Measurements from ENCODE around the gene PIAS2. TPM values are rescaled to one million over a fixed set of nuclear protein-coding genes. Genes with fewer than 3 reads are reported as not detected.

PIAS2 gene
- total and polyA plus RNA-seq, 7 experiments from 2014 or later, result 16.3 to 40.6 (median 33.1) TPM

- H3K27me3 Mint-ChIP-seq, result peaks cover 40 to 58% (median 46%) of the 10 kb centered on the region in 5 donors
- ATAC-seq, result no peak
- intact Hi-C loops (cut with micrococcal nuclease), result no loop called here
Observed at GRCh38 chr18:46764586-46764985, 152.7 kb downstream of the PIAS2 start.

DNA sequence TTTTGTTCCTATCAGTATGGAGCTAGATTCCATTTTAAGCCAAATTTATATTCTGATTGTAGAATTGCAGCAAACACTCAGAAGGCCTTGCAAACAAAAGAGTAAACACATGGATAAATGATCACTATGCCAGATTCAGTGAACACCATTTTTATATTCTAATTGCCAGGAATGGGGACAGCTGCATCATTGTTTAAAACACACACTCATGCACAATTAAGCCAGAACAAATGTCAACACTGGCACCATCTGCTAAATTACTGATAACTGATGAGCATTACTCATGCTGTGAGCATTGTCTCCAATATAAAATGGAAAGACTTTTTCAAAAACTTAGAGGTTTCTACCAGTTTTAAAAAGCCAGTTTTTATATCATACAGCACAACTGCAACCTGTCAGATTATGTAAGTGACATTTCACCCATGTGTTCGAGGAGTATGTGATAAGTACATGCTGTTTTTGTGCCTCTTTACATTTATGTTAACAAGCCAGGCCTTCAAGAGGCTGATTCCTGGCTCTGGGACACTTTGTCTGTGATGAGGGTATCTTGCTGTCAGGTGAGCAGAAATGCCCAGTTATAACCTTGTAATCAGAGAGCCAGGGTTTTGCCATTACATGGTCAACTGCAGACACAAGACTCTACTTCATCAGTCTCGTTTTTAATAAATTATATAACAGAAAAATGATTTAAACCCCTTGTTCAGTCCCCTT, 156.1 kb downstream of the PIAS2 start:
- Histone ChIP-seq H3K4me3 (ENCODE audit: low read length) (no peak overlapping the region), H3K9me3 (ENCODE audit: control insufficient read depth in 2 of 3, low read length in 3 of 3) (no peaks in the 10 kb centered on the region)

More at GRCh38 chr18:46764586-46764985, 152.7 kb downstream of the PIAS2 start:
- H3K27ac ChIP-seq (ENCODE audit: low read depth, low read length), result no peak overlapping the region
- H3K4me3 Mint-ChIP-seq, result no peak overlapping the region
- no peaks in the 10 kb centered on the region for H3K4me1 Mint-ChIP-seq
- H3K36me3 Mint-ChIP-seq, result no peaks in the 10 kb centered on the region
- H3K9me3 ChIP-seq (ENCODE audit: control insufficient read depth in 2 of 3, low read length in 3 of 3), result no peaks in the 10 kb centered on the region
- H3K4me3 ChIP-seq (ENCODE audit: low read length), result no peak overlapping the region
- no peak overlapping the region for H3K27ac Mint-ChIP-seq
- H3K9me3 Mint-ChIP-seq, result no peaks in the 10 kb centered on the region
- H3K36me3 ChIP-seq (ENCODE audit: control insufficient read depth in 2 of 3, insufficient read depth in 3 of 3, low read length in 3 of 3), result no peaks in the 10 kb centered on the region
- H3K27me3 ChIP-seq (ENCODE audit: control insufficient read depth in 2 of 2, insufficient read depth in 2 of 2, low read length in 2 of 2), result no peaks in the 10 kb centered on the region
- no peaks in the 10 kb centered on the region for H3K4me1 ChIP-seq (ENCODE audit: control insufficient read depth in 2 of 2, insufficient read depth in 2 of 2, low read length in 2 of 2)
- DNase-seq, result no peak
- POLR2A ChIA-PET, result no interaction called here
- CTCF ChIA-PET, result no interaction called here

DNA sequence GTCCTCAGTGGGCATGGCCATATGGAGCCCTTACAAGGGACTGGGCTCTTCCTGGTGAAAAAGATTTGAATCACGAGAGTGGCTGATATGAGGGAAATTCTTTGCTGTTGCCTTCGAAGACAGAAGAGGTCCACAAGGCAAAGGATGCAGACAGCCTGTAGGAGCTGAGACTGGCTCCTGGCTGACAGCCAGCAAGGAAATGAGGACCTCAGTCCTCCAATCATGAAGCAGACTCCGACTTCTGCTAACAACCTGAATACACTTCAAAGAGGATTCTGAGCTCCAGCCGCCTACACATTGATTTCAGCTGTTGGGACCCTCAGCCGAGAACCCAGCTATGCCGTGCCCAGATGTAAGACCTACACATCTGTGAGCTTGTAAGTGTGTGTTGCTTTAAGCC, 157.4 kb downstream of the PIAS2 start:
- H3K9me3 ChIP-seq (ENCODE audit: control insufficient read depth in 2 of 3, low read length in 3 of 3), result no peaks in the 10 kb centered on the region
- ATAC-seq (no peak), DNase-seq (no peak)
- H3K4me3 Mint-ChIP-seq, result no peak overlapping the region
- ChIA-PET CTCF (no interaction called here), POLR2A (interaction anchor here (0.6 kb wide), 1 partner anchor 98 kb away, joined by 3 read pairs; no protein-coding TSS in a partner anchor)
- peaks cover 10 to 22% (median 20%) of the 10 kb centered on the region in 7 donors for H3K4me1 Mint-ChIP-seq
- H3K27me3 ChIP-seq (ENCODE audit: control insufficient read depth in 2 of 2, insufficient read depth in 2 of 2, low read length in 2 of 2), result peaks cover 0 to 3% of the 10 kb centered on the region in 2 donors
- peaks cover 60 to 78% (median 70%) of the 10 kb centered on the region in 5 donors for H3K27me3 Mint-ChIP-seq
- H3K27ac Mint-ChIP-seq, result no peak overlapping the region
- H3K27ac ChIP-seq (ENCODE audit: low read depth, low read length), result no peak overlapping the region
- H3K4me1 ChIP-seq (ENCODE audit: control insufficient read depth in 2 of 2, insufficient read depth in 2 of 2, low read length in 2 of 2), result no peaks in the 10 kb centered on the region
- intact Hi-C loops (cut with micrococcal nuclease), result loop anchor here in 1 of 2 donors (10.0 kb wide), 1 partner anchor 155 kb away; the partner anchor contains the start of genes KATNAL2 and PIAS2
- no peaks in the 10 kb centered on the region for H3K36me3 ChIP-seq (ENCODE audit: control insufficient read depth in 2 of 3, insufficient read depth in 3 of 3, low read length in 3 of 3)
- H3K4me3 ChIP-seq (ENCODE audit: low read length), result no peak overlapping the region
- no peaks in the 10 kb centered on the region for H3K9me3 Mint-ChIP-seq
- H3K36me3 Mint-ChIP-seq, result peaks cover 0 to 3% (median 0%) of the 10 kb centered on the region in 5 donors

More for the DNA sequence above, 156.1 kb downstream of the PIAS2 start:
- peaks cover 57 to 74% (median 67%) of the 10 kb centered on the region in 5 donors for H3K27me3 Mint-ChIP-seq
- intact Hi-C loops (cut with micrococcal nuclease), result no loop called here
- DNase-seq (no peak), ATAC-seq (no peak)
- H3K36me3 Mint-ChIP-seq, result peaks cover 0 to 3% (median 0%) of the 10 kb centered on the region in 5 donors
- no peak overlapping the region for H3K4me3 Mint-ChIP-seq
- no peaks in the 10 kb centered on the region for H3K4me1 ChIP-seq (ENCODE audit: control insufficient read depth in 2 of 2, insufficient read depth in 2 of 2, low read length in 2 of 2)
- peaks cover 2 to 9% (median 8%) of the 10 kb centered on the region in 7 donors for H3K4me1 Mint-ChIP-seq
- POLR2A ChIA-PET, result no interaction called here
- no peaks in the 10 kb centered on the region for H3K9me3 Mint-ChIP-seq
- H3K27me3 ChIP-seq (ENCODE audit: control insufficient read depth in 2 of 2, insufficient read depth in 2 of 2, low read length in 2 of 2), result peaks cover 0 to under 1% of the 10 kb centered on the region in 2 donors
- H3K27ac Mint-ChIP-seq, result no peak overlapping the region
- no peak overlapping the region for H3K27ac ChIP-seq (ENCODE audit: low read depth, low read length)
- CTCF ChIA-PET, result no interaction called here
- H3K36me3 ChIP-seq (ENCODE audit: control insufficient read depth in 2 of 3, insufficient read depth in 3 of 3, low read length in 3 of 3), result no peaks in the 10 kb centered on the region

DNA sequence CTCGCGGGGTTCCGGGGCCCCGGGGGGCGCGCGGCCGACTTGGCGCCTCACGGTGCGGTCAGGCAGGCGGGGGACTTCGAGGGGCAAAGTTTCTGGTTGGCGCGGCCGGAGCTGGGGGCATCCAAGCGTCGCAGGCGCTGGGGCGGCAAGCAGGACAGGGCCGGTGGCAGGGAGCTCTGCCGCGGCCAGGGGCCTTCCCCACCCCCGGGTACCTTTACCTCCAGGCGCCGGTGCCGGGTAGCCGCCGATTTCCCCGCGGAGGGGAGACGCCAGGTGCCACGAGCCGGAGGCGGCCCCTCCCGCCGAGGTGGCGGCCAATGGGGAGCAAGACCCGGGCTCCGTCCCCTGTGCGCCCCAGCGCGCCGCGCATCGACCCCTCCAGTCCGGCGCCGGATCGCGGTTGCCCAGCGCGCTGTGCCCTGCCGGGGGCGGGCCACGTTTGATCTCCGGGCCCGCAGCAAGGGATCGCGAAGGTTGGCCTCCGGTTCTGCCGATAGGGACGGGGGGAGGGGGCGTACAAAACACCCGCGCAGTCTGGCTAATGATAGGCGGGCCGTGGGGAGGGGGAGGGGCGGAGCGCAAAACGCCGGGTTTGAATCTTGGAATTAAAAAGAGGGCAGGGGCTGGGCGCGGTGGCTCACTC, 160.6 kb downstream of the PIAS2 start, which contains the start of gene ST8SIA5:
Gene ST8SIA5 (minus strand): TSS at position 495 of the 643 bp plus-strand sequence. CDS start 545 bp downstream, outside the sequence.
- H3K36me3 Mint-ChIP-seq, result peaks cover 0 to 3% (median 0%) of the 10 kb centered on the region in 5 donors
- ChIA-PET CTCF (no interaction called here), POLR2A (no interaction called here)
- peaks cover 62 to 80% (median 69%) of the 10 kb centered on the region in 5 donors for H3K27me3 Mint-ChIP-seq
- ATAC-seq (no peak), DNase-seq (no peak)
- no peak within 1 kb of the TSS for H3K27ac Mint-ChIP-seq
- Histone ChIP-seq H3K4me1 (ENCODE audit: control insufficient read depth in 2 of 2, insufficient read depth in 2 of 2, low read length in 2 of 2) (no peaks in the 10 kb centered on the region), H3K27me3 (ENCODE audit: control insufficient read depth in 2 of 2, insufficient read depth in 2 of 2, low read length in 2 of 2) (peaks cover 0 to 3% of the 10 kb centered on the region in 2 donors), H3K9me3 (ENCODE audit: control insufficient read depth in 2 of 3, low read length in 3 of 3) (no peaks in the 10 kb centered on the region), H3K27ac (ENCODE audit: low read depth, low read length) (no peak within 1 kb of the TSS), H3K4me3 (ENCODE audit: low read length) (no peak within 1 kb of the TSS), H3K36me3 (ENCODE audit: control insufficient read depth in 2 of 3, insufficient read depth in 3 of 3, low read length in 3 of 3) (no peaks in the 10 kb centered on the region)
- H3K9me3 Mint-ChIP-seq, result peaks cover 0 to 5% (median 0%) of the 10 kb centered on the region in 11 donors
- H3K4me1 Mint-ChIP-seq, result peaks cover 14 to 34% (median 21%) of the 10 kb centered on the region in 7 donors
- peak within 1 kb of the TSS in 9 of 10 donors; percentile 25 to 73 (median 48) for H3K4me3 Mint-ChIP-seq
- intact Hi-C loops (cut with micrococcal nuclease), result loop anchor here in 1 of 2 donors (10.0 kb wide), 1 partner anchor 158 kb away; the partner anchor contains the start of genes KATNAL2 and PIAS2

DNA sequence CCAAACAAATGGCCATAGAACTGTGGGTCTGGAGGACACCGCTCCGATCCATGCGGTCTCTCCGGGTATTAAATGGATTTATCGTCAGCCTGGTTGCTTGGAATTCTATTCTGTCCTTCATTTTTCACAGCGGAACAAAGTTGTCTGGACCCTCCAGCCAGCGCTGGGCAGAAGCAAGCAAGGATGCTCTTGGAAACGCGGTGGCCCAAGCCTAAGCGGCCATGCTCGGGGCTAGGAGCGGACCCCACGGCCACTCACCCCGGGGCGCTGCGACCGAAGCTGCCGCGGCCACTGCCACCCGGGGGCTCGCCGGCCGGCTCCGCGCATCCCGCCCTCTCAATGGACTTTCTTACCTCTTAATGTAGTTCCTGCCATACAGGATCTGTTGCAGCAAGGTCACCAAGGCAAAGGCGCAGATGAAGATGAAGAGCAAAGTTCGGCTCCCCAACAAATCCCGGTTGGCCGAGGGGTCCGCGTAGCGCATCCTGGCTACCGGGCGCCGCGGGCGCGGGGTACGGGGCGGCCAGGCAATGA, 161.2 kb downstream of the PIAS2 start:
- H3K27me3 ChIP-seq (ENCODE audit: control insufficient read depth in 2 of 2, insufficient read depth in 2 of 2, low read length in 2 of 2), result peaks cover 0 to 3% of the 10 kb centered on the region in 2 donors
- peaks cover 14 to 34% (median 21%) of the 10 kb centered on the region in 7 donors for H3K4me1 Mint-ChIP-seq
- CTCF ChIA-PET, result no interaction called here
- peaks cover 61 to 77% (median 67%) of the 10 kb centered on the region in 5 donors for H3K27me3 Mint-ChIP-seq
- no peak overlapping the region for H3K4me3 ChIP-seq (ENCODE audit: low read length)
- DNase-seq, result no peak
- no peak overlapping the region for H3K27ac ChIP-seq (ENCODE audit: low read depth, low read length)
- ATAC-seq, result no peak
- peak overlapping the region in 7 of 10 donors; percentile 16 to 72 (median 42) for H3K4me3 Mint-ChIP-seq
- no peaks in the 10 kb centered on the region for H3K36me3 ChIP-seq (ENCODE audit: control insufficient read depth in 2 of 3, insufficient read depth in 3 of 3, low read length in 3 of 3)
- POLR2A ChIA-PET, result no interaction called here
- H3K4me1 ChIP-seq (ENCODE audit: control insufficient read depth in 2 of 2, insufficient read depth in 2 of 2, low read length in 2 of 2), result no peaks in the 10 kb centered on the region
- H3K27ac Mint-ChIP-seq, result no peak overlapping the region
- peaks cover 0 to 3% (median 0%) of the 10 kb centered on the region in 5 donors for H3K36me3 Mint-ChIP-seq
- H3K9me3 Mint-ChIP-seq, result peaks cover 0 to 5% (median 0%) of the 10 kb centered on the region in 11 donors
- H3K9me3 ChIP-seq (ENCODE audit: control insufficient read depth in 2 of 3, low read length in 3 of 3), result no peaks in the 10 kb centered on the region
- intact Hi-C loops (cut with micrococcal nuclease), result loop anchor here in 1 of 2 donors (10.0 kb wide), 1 partner anchor 159 kb away; the partner anchor contains the start of genes KATNAL2 and PIAS2

DNA sequence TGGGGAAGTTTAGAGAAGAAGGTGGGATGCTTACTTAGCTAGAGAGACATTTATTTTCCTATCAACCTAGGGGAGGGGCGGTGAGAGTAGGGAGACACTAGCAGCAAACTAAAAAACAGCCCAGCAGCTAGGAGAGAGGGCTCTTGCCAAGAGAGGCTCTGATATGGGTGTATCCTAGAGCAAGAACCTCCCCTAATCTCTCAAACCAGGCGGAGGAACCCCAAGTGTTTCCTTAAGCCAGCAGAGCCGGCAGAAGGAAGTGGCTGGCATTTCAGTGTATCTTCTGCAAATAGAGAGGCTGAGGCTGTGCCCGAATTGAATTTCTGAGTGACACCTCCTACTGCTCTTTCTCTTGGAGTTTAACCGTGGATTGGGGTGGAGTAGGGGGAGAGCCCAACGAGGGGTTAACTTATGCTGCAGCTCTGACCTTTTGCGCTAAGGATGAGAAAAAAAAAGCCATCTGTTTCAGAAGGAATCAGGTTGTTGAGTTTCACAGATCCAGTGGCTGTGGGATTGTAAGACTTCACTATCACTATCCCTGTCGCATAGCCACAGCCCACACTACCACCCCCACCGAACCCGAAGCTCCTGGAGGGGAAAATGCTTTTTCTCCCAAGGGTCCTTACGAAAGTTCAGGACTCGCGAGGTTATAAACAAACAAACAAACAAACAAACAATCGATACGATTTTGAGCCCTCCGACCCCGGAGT, 161.8 kb downstream of the PIAS2 start:
- intact Hi-C loops (cut with micrococcal nuclease), result loop anchor here in 1 of 2 donors (10.0 kb wide), 1 partner anchor 159 kb away; the partner anchor contains the start of genes KATNAL2 and PIAS2
- no peak overlapping the region for H3K4me3 ChIP-seq (ENCODE audit: low read length)
- no peaks in the 10 kb centered on the region for H3K4me1 ChIP-seq (ENCODE audit: control insufficient read depth in 2 of 2, insufficient read depth in 2 of 2, low read length in 2 of 2)
- H3K9me3 ChIP-seq (ENCODE audit: control insufficient read depth in 2 of 3, low read length in 3 of 3), result no peaks in the 10 kb centered on the region
- H3K36me3 ChIP-seq (ENCODE audit: control insufficient read depth in 2 of 3, insufficient read depth in 3 of 3, low read length in 3 of 3), result no peaks in the 10 kb centered on the region
- H3K9me3 Mint-ChIP-seq, result peaks cover 0 to 5% (median 0%) of the 10 kb centered on the region in 11 donors
- H3K4me3 Mint-ChIP-seq, result peak overlapping the region in 9 of 10 donors; percentile 16 to 72 (median 38)
- H3K27ac Mint-ChIP-seq, result no peak overlapping the region
- ChIA-PET CTCF (no interaction called here), POLR2A (no interaction called here)
- H3K4me1 Mint-ChIP-seq, result peaks cover 14 to 34% (median 21%) of the 10 kb centered on the region in 7 donors
- H3K27ac ChIP-seq (ENCODE audit: low read depth, low read length), result no peak overlapping the region
- H3K36me3 Mint-ChIP-seq, result peaks cover 0 to 3% (median 0%) of the 10 kb centered on the region in 5 donors
- DNase-seq (no peak), ATAC-seq (no peak)
- H3K27me3 Mint-ChIP-seq, result peaks cover 61 to 77% (median 66%) of the 10 kb centered on the region in 5 donors
- H3K27me3 ChIP-seq (ENCODE audit: control insufficient read depth in 2 of 2, insufficient read depth in 2 of 2, low read length in 2 of 2), result peaks cover 0 to 3% of the 10 kb centered on the region in 2 donors
